ENCODE results near the gene RHBDL3.
"Not testable (repeated sequence)": the region's sequence is repeated elsewhere in the genome, so short reads cannot be mapped to it uniquely, and the experiment has no call there.

The RHBDL3 gene

DNA sequence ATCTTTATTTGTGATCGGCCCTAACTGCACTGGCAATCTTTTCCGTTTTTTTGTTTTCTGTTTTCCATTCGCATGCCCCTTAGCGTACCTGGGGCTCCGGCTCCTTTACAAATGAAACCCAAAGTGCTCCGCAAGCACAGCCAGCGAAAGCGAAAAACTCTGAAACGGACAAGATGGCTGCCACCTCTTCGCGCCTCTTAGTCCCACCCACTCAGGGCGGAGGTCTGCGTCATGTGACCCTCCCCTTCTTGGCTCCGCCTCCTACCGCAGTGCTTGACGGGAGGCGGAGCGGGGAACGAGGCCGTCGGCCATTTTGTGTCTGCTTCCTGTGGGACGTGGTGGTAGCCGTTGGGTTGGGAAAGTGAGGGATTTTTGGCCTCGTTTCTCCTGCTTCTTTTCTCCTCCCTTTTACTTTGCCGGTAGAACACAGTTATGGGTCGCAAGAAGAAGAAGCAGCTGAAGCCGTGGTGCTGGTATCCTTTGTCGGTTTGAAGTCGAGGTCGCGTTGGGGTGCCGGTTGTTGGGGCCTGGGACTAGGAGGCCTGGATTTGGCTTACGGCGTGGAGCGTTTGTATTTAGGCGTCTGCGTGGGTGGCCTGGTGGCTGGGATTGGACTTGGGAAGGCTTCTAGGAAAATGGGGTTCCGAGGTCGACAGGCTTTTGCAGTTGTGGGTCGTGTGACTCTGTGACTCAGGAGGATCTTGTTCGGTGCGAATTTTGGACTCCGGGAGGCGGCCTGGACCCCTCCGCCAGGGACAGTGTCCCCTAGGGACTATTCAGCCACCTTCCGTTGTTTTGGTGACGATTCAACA is 84.4 kb downstream of the RHBDL3 start, which contains the start of gene ZNF207:
Gene ZNF207, plus strand, starts transcription at position 304 of the 812 bp plus-strand sequence. Its CDS starts 129 bp downstream, at position 433.
- H3K36me3 ChIP-seq (ENCODE audit: insufficient read depth, low read length), result peaks cover 46% of the 10 kb centered on the region
- peak within 1 kb of the TSS; percentile 99 for H3K27ac ChIP-seq (ENCODE audit: low read length)
- H2AFZ ChIP-seq (ENCODE audit: low read depth, low read length), result peak within 1 kb of the TSS; percentile 85
- no peaks in the 10 kb centered on the region for H3K9me3 ChIP-seq (ENCODE audit: insufficient read depth, low read length, severe bottlenecking)
- H3K27me3 ChIP-seq (ENCODE audit: insufficient read depth, low read length, poor library complexity), result no peaks in the 10 kb centered on the region
- H3K9ac ChIP-seq (ENCODE audit: low read depth, low read length), result peak within 1 kb of the TSS; percentile 96
- H3K4me3 ChIP-seq (ENCODE audit: low read depth in 1 of 2, low read length in 2 of 2), result peak within 1 kb of the TSS; percentile 89 to 90
- ATAC-seq (ENCODE audit: insufficient read depth, low read depth) (peak; percentile 94), DNase-seq (peak; percentile 96)
- peaks cover 66% of the 10 kb centered on the region for H3K79me2 ChIP-seq (ENCODE audit: insufficient read depth, low read length)
- TF ChIP-seq, protein P1, sequence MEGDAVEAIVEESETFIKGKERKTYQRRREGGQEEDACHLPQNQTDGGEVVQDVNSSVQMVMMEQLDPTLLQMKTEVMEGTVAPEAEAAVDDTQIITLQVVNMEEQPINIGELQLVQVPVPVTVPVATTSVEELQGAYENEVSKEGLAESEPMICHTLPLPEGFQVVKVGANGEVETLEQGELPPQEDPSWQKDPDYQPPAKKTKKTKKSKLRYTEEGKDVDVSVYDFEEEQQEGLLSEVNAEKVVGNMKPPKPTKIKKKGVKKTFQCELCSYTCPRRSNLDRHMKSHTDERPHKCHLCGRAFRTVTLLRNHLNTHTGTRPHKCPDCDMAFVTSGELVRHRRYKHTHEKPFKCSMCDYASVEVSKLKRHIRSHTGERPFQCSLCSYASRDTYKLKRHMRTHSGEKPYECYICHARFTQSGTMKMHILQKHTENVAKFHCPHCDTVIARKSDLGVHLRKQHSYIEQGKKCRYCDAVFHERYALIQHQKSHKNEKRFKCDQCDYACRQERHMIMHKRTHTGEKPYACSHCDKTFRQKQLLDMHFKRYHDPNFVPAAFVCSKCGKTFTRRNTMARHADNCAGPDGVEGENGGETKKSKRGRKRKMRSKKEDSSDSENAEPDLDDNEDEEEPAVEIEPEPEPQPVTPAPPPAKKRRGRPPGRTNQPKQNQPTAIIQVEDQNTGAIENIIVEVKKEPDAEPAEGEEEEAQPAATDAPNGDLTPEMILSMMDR (IDR thresholded peaks at IDR 0.05; ENCODE audit: borderline replicate concordance, extremely low read depth, low read length, poor library complexity, severe bottlenecking), result peak; percentile 5
- TF ChIP-seq EZH2 (IDR thresholded peaks at IDR 0.05; ENCODE audit: borderline replicate concordance, low read depth, low read length, severe bottlenecking), result no peak
- H3K4me1 ChIP-seq (ENCODE audit: insufficient read depth, low read length), result peaks cover 49% of the 10 kb centered on the region
- H3K4me2 ChIP-seq (ENCODE audit: insufficient read depth, low read length), result peak within 1 kb of the TSS; percentile 74
- H4K20me1 ChIP-seq (ENCODE audit: insufficient read depth, low read length), result peaks cover 44% of the 10 kb centered on the region

- DNase-seq (peak; percentile 62), ATAC-seq (ENCODE audit: insufficient read depth, low read depth) (peak; percentile 35; the same call in 2 of the 3 replicates)
- Histone ChIP-seq H3K9ac (ENCODE audit: low read depth, low read length) (peak overlapping the region; percentile 96), H3K79me2 (ENCODE audit: insufficient read depth, low read length) (peaks cover 74% of the 10 kb centered on the region), H3K4me1 (ENCODE audit: insufficient read depth, low read length) (peaks cover 57% of the 10 kb centered on the region), H3K4me2 (ENCODE audit: insufficient read depth, low read length) (peak overlapping the region; percentile 74), H3K9me3 (ENCODE audit: insufficient read depth, low read length, severe bottlenecking) (no peaks in the 10 kb centered on the region), H3K27me3 (ENCODE audit: insufficient read depth, low read length, poor library complexity) (no peaks in the 10 kb centered on the region), H4K20me1 (ENCODE audit: insufficient read depth, low read length) (peaks cover 51% of the 10 kb centered on the region), H3K36me3 (ENCODE audit: insufficient read depth, low read length) (peaks cover 54% of the 10 kb centered on the region), H2AFZ (ENCODE audit: low read depth, low read length) (peak overlapping the region; percentile 85), H3K4me3 (ENCODE audit: low read depth in 1 of 2, low read length in 2 of 2) (peak overlapping the region; percentile 89 to 90), H3K27ac (ENCODE audit: low read length) (peak overlapping the region; percentile 99)
- TF ChIP-seq, protein P1 (IDR thresholded peaks at IDR 0.05; ENCODE audit: borderline replicate concordance, extremely low read depth, low read length, poor library complexity, severe bottlenecking), result peak; percentile 2
- TF ChIP-seq EZH2 (IDR thresholded peaks at IDR 0.05; ENCODE audit: borderline replicate concordance, low read depth, low read length, severe bottlenecking), result no peak
These were observed 85.2 kb downstream of the RHBDL3 start for GRCh38 chr17:32350666-32351418.

DNA sequence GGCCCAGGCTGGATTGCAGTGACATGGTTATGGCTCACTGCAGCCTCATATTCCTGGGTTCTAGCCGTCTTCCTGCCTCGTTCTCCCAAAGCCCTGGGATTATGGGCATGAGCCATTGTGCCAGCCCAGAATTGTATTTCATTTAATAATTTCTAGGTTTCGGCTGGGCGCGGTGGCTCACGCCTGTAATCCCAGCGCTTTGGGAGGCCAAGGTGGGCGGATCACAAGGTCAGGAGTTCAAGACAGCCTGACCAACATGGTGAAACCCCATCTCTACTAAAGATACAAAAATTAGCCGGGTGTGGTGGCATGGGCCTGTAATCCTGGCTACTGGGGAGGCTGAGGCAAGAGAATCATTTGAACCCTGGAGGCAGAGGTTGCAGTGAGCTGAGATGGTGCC is 87.1 kb downstream of the RHBDL3 start:
- H3K9me3 ChIP-seq (ENCODE audit: insufficient read depth, low read length, severe bottlenecking); H2AFZ ChIP-seq (ENCODE audit: low read depth, low read length); ATAC-seq (ENCODE audit: insufficient read depth, low read depth); H3K27me3 ChIP-seq (ENCODE audit: insufficient read depth, low read length, poor library complexity); DNase-seq: not testable (repeated sequence)
- peak overlapping the region in 1 of 2 experiments; percentile 90; a peak in 3 of 4 replicates for H3K4me3 ChIP-seq (ENCODE audit: low read depth in 1 of 2, low read length in 2 of 2)
- H3K4me2 ChIP-seq (ENCODE audit: insufficient read depth, low read length), result peak overlapping the region; percentile 74
- H3K36me3 ChIP-seq (ENCODE audit: insufficient read depth, low read length), result peaks cover 71% of the 10 kb centered on the region
- peaks cover 93% of the 10 kb centered on the region for H3K79me2 ChIP-seq (ENCODE audit: insufficient read depth, low read length)
- peaks cover 70% of the 10 kb centered on the region for H3K4me1 ChIP-seq (ENCODE audit: insufficient read depth, low read length)
- H4K20me1 ChIP-seq (ENCODE audit: insufficient read depth, low read length), result peaks cover 66% of the 10 kb centered on the region
- H3K9ac ChIP-seq (ENCODE audit: low read depth, low read length), result peak overlapping the region; percentile 96
- peak overlapping the region; percentile 43; the same call in 1 of the 2 replicates for H3K27ac ChIP-seq (ENCODE audit: low read length)

Measured in DND-41 (cell line).